Stomach (tissue), 9 donors: ENCODE data around the gene CRYL1. TPM values are rescaled to one million over a fixed set of nuclear protein-coding genes. Genes with fewer than 3 reads are reported as not detected.

Experiments
- DNase-seq, 2 donors: peaks; one replicate each; pipeline versions ENCODE4 v3.0.0 to v3.0.0-alpha.2; 2013 to 2019
- H3K27ac ChIP-seq, 5 donors: fragments of 200-600 bp in 4 of 5; sonication (generic) in 4 of 5; one replicate each; pipeline ENCODE4 v1.5.1; 2013 to 2019; ENCODE audit warnings: mild to moderate bottlenecking in 1 of 5, moderate library complexity in 1 of 5
- H3K27me3 ChIP-seq, 3 donors: fragments of 200-600 bp; sonication (generic); one replicate each; pipeline ENCODE4 v1.5.1; 2017 to 2019; ENCODE audit warnings: mixed run types in 1 of 3
- H3K36me3 ChIP-seq, 4 donors: fragments of 200-600 bp; sonication (generic); 1 replicate in 3 of 4; 2 replicates in 1 of 4; pipeline ENCODE4 v1.5.1; 2016 to 2019
- H3K4me1 ChIP-seq, 4 donors: fragments of 200-600 bp; sonication (generic); one replicate each; pipeline ENCODE4 v1.5.1; 2016 to 2019
- H3K4me3 ChIP-seq, 4 donors: fragments of 200-600 bp; sonication (generic) in 3 of 4; one replicate each; pipeline ENCODE4 v1.5.1; 2016 to 2019; ENCODE audit warnings: mild to moderate bottlenecking in 1 of 4
- H3K9me3 ChIP-seq, 4 donors: fragments of 200-600 bp; sonication (generic); one replicate each; pipeline ENCODE4 v1.5.1; 2016 to 2019
- EP300 ChIP-seq: sonication (generic); formaldehyde crosslinking; IDR thresholded peaks from one replicate; pipeline ENCODE4 v1.6.1; 2017; ENCODE audit warnings: antibody characterized with exemption
- POLR2A ChIP-seq, 4 donors: fragments of 450-650 bp; IDR thresholded peaks; one replicate each; pipeline ENCODE4 v1.6.1; 2016; ENCODE audit warnings: antibody characterized with exemption in 4 of 4, control low read depth in 2 of 4, mild to moderate bottlenecking in 1 of 4, moderate library complexity in 1 of 4
- POLR2AphosphoS5 ChIP-seq, 3 donors: sonication (generic); formaldehyde crosslinking; IDR thresholded peaks; one replicate each; pipeline ENCODE4 v1.6.1; 2016; ENCODE audit warnings: antibody characterized with exemption in 3 of 3
- WGBS, 5 donors: extraction: QIAGEN DNeasy Blood & Tissue Kit in 3 of 5; methylation state at CpG; one replicate each; pipeline versions ENCODE4 v1.1.5 to v1.1.7; 2013 to 2018; 5-methylcytosine and 5-hydroxymethylcytosine counted together
- intact Hi-C: fragments of 100-400 bp; cut with DNase I; formaldehyde crosslinking; loops from one replicate; pipeline ENCODE4 v1.15.1; 2023; ENCODE audit warnings: low total_unique reads
- polyA plus RNA-seq, 3 donors: library from polyadenylated mRNA; stranded (reverse); fragments of 200-250 nt; gene quantifications; one replicate each; pipeline ENCODE4 v1.2.3, GENCODE V29; 2013
- total RNA-seq, 5 donors: library from RNA; depleted of rRNA; stranded (reverse); fragments of >200 nt; gene quantifications; one replicate each; pipeline versions ENCODE4 v1.1.0 to v1.2.3, GENCODE V29; 2014 to 2016
- TF ChIP-seq, protein P1 (sequence below), 7 experiments: fragments of 450-650 bp in 4 of 7; fragments of 200-600 bp in 3 of 7; sonication (generic) in 3 of 7; IDR thresholded peaks; one replicate each; pipeline ENCODE4 v1.5.1; 2016 to 2019; ENCODE audit warnings: antibody characterized with exemption in 7 of 7, control low read depth in 2 of 7, mild to moderate bottlenecking in 1 of 7
- donor health status: healthy with polysubstance abuse.
- donor health status: Bipolar disorder and iron deficiency.
- donor health status: healthy.

Gene CRYL1
- total and polyA plus RNA-seq, 8 donors: 11.6 to 112 (median 38.0) TPM

DNA sequence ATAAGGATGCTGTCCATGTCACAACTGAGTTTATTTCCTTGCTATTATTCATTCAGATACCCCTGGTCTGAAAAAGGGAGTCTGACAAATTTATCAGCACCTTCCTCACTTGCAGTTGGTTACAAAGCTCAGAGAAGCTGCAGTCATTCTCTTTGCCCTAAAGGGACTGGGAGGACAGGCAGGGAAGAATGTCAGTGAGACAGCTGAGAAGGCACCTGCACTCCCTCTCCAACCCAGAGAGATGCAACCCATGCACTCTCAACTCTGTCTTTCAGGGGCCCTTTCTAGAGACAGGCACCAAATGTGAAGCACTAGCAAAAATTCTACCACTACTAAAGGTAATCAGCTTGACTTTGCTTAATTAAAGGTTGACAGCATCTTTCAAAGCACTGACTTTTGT, 83.3 kb downstream of the CRYL1 start:
- Histone ChIP-seq H3K4me3 (no peak overlapping the region), H3K4me1 (peaks cover 0 to 12% (median 0%) of the 10 kb centered on the region in 4 donors), H3K27me3 (no peaks in the 10 kb centered on the region), H3K27ac (no peak overlapping the region), H3K36me3 (peaks cover 0 to 14% (median 4%) of the 10 kb centered on the region in 4 donors), H3K9me3 (peaks cover 0 to 14% (median 0%) of the 10 kb centered on the region in 4 donors)
- intact Hi-C loops: no loop called here
- TF ChIP-seq EP300: no peak
- TF ChIP-seq, protein P1, sequence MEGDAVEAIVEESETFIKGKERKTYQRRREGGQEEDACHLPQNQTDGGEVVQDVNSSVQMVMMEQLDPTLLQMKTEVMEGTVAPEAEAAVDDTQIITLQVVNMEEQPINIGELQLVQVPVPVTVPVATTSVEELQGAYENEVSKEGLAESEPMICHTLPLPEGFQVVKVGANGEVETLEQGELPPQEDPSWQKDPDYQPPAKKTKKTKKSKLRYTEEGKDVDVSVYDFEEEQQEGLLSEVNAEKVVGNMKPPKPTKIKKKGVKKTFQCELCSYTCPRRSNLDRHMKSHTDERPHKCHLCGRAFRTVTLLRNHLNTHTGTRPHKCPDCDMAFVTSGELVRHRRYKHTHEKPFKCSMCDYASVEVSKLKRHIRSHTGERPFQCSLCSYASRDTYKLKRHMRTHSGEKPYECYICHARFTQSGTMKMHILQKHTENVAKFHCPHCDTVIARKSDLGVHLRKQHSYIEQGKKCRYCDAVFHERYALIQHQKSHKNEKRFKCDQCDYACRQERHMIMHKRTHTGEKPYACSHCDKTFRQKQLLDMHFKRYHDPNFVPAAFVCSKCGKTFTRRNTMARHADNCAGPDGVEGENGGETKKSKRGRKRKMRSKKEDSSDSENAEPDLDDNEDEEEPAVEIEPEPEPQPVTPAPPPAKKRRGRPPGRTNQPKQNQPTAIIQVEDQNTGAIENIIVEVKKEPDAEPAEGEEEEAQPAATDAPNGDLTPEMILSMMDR (IDR thresholded peaks at IDR 0.05): no peak
- no peak for TF ChIP-seq POLR2AphosphoS5 (IDR thresholded peaks at IDR 0.05)
- TF ChIP-seq POLR2A (IDR thresholded peaks at IDR 0.05): no peak
- no peak for DNase-seq

DNA sequence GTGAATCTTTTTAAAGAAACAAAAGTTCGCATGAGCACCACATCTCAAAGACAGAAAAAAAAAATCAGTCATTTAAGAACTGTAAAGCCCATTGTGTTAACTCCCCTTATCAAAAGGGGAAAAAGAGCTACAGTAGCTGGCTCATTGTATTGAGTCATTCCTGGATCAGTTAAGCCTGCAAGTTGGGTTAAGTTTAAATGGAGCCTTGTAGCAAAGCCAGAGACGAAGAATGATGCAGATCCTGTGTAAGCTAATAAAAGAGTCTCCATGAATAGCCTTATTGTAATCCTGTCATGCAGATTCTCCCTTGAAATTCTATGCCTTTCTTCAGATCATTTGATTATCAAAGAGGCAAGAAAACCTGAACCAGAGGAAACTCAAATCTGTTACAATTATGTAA, 83.8 kb downstream of the CRYL1 start:
- Histone ChIP-seq H3K27ac (no peak overlapping the region), H3K4me3 (no peak overlapping the region), H3K4me1 (peaks cover 0 to 12% (median 0%) of the 10 kb centered on the region in 4 donors), H3K9me3 (peaks cover 0 to 11% (median 0%) of the 10 kb centered on the region in 4 donors), H3K27me3 (no peaks in the 10 kb centered on the region), H3K36me3 (peaks cover 0 to 16% (median 4%) of the 10 kb centered on the region in 4 donors)
- intact Hi-C loops: no loop called here
- TF ChIP-seq, protein P1 (IDR thresholded peaks at IDR 0.05): no peak
- TF ChIP-seq EP300 (no peak), POLR2A (IDR thresholded peaks at IDR 0.05) (no peak), POLR2AphosphoS5 (IDR thresholded peaks at IDR 0.05) (no peak)
- 21 to 48% (median 41%) methylated on average over 2 of the region's 2 CpGs for WGBS, 5 donors
- peak in 1 of 2 donors; percentile 58 for DNase-seq

DNA sequence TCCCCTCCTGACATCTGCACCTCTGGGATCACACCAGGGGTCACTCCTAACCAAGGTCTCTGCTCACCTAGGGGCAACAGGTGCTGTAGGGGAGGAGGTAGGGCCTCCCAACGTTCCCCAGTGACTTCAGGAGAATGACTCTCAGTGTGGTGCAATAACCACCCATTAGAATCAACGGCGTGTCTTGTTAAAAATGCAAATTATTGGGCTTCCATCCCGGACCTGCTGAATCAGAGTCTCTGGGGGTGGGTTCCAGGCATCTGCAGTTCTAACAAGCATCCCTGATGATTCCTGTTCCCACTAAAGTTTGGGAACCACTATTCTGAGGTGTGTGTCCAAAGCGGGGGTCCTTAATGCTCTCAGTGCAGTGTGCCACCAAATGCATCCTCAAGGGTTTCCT, 84.6 kb downstream of the CRYL1 start:
- no peak overlapping the region for H3K4me3 ChIP-seq
- peaks cover 0 to 12% (median 0%) of the 10 kb centered on the region in 4 donors for H3K4me1 ChIP-seq
- no peak overlapping the region for H3K27ac ChIP-seq
- intact Hi-C loops: no loop called here
- H3K27me3 ChIP-seq: no peaks in the 10 kb centered on the region
- DNase-seq: no peak
- H3K36me3 ChIP-seq: peaks cover 3 to 24% (median 8%) of the 10 kb centered on the region in 4 donors
- WGBS, 5 donors: 58 to 77% (median 70%) methylated on average over 2 to 5 of the region's 5 CpGs
- H3K9me3 ChIP-seq: peaks cover 0 to 9% (median 0%) of the 10 kb centered on the region in 4 donors
- TF ChIP-seq EP300 (no peak), POLR2AphosphoS5 (IDR thresholded peaks at IDR 0.05) (no peak), POLR2A (IDR thresholded peaks at IDR 0.05) (no peak)
- TF ChIP-seq, protein P1 (IDR thresholded peaks at IDR 0.05): no peak

DNA sequence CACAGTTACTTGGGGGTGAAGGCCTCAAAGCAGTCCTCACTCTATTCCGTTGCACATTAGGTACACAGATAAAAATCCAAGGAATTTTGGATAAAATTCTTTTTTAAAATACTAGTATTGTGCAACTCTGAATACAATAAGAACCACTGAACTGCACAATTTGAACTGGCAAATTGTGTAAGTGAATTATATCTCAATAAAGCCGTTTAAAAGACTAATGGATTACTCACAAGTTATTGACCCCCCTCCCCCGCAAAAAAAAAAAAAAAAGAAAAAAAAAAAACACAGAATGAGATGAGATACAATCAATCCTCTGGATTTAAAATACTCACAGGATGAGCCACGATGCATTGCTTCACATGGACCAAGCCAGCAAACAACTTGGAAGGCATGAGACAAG, 86.4 kb downstream of the CRYL1 start:
- Histone ChIP-seq H3K4me3 (no peak overlapping the region), H3K27me3 (no peaks in the 10 kb centered on the region), H3K27ac (no peak overlapping the region), H3K9me3 (no peaks in the 10 kb centered on the region), H3K36me3 (peaks cover 6 to 32% (median 11%) of the 10 kb centered on the region in 4 donors), H3K4me1 (peaks cover 0 to 12% (median 0%) of the 10 kb centered on the region in 4 donors)
- DNase-seq: no peak
- WGBS, 5 donors: 84 to 91% (median 89%) methylated on average over 4 of the region's 4 CpGs
- TF ChIP-seq, protein P1 (IDR thresholded peaks at IDR 0.05): no peak
- no peak for TF ChIP-seq POLR2A (IDR thresholded peaks at IDR 0.05)
- no peak for TF ChIP-seq EP300
- TF ChIP-seq POLR2AphosphoS5 (IDR thresholded peaks at IDR 0.05): no peak
- intact Hi-C loops: no loop called here
